Measurements from ENCODE around the gene FETUB.
"Not testable (repeated sequence)": the region's sequence is repeated elsewhere in the genome, so short reads cannot be mapped to it uniquely, and the experiment has no call there.

Gene FETUB

DNA sequence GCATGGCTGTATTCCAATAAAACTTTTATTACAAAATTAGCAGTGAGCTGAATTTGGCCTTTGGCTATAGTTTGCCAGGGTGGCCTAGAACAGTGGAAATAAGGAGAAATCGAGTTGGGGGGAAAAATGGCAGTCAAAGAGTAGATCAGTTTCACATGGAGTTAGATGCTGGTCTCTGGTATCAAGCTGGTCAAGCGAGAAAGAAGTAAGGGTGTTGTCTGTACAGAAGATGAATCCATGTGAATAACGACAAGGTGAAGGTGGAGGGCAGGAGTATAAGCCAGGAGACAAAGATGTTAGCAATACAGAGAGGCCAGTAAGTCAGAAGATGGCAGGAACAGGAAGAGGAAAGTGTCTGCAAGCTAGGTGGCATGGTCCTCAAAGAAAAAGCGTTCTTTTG lies 15.6 kb upstream of the FETUB start:
- Histone ChIP-seq H3K4me3 (ENCODE audit: low read length in 2 of 2) (no peak overlapping the region), H3K4me1 (ENCODE audit: control insufficient read depth, insufficient read depth, low read length) (no peaks in the 10 kb centered on the region), H3K9ac (ENCODE audit: low read length in 2 of 2) (no peak overlapping the region), H3K27ac (ENCODE audit: low read length) (no peak overlapping the region), H3K9me3 (ENCODE audit: control insufficient read depth in 2 of 2, low read length in 2 of 2) (no peaks in the 10 kb centered on the region), H3K36me3 (ENCODE audit: control insufficient read depth in 2 of 2, insufficient read depth in 2 of 2, low read length in 2 of 2) (no peaks in the 10 kb centered on the region), H3K27me3 (ENCODE audit: control insufficient read depth in 1 of 2, insufficient read depth in 2 of 2, low read length in 2 of 2) (peaks cover 2 to 7% of the 10 kb centered on the region in 2 donors)

DNA sequence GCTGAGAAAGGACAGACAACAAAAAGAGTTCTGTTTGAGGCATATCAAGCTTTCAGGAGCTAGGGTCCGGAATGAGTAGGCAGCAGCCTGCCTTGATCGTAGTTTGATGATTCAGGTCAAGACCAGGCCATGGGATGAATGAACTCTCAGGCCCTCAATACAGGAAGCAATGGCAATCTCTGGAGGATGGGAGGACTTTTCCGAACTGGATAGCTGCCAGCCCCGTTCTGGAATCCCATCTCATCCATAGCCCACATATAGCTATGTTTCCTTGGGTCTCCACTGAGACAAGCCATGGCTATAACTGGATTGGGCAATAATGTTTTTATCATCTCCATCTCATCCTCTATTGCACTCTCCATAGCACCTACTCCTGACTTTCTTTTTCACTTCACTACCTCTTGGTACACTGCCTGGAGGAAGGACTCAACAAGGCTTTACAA lies 14.6 kb upstream of the FETUB start:
- H3K27me3 ChIP-seq (ENCODE audit: control insufficient read depth in 1 of 2, insufficient read depth in 2 of 2, low read length in 2 of 2): peaks cover 2 to 6% of the 10 kb centered on the region in 2 donors

DNA sequence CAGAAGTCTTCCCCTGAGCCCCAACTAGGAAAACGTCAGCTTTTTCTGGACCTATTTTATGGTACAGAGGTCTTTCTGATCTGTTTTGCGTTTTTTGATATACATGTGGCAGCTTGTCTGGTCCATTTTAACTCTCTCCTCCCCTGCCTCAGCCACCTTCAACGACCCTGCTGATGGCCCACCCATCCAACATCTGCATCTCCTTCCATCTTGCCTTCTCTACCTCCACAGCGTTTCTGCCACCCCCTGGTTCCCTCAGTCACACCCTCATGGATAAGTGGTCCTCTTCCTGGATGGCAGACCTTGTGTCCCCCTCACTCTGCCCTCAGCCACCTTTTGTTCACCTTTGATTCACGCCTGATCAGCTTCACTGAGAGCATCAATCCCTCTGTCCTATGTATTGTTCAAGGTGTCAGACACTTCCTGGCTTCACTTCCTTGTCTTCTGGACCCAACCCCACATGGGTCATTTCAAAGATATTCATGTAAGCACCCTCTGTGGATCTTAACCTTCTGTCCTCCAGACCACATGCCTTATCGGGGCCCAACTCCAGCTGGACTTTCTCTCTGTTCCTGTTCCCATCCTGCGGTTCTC lies 13.8 kb upstream of the FETUB start:
- H3K4me1 ChIP-seq (ENCODE audit: control insufficient read depth, insufficient read depth, low read length): no peaks in the 10 kb centered on the region
- no peaks in the 10 kb centered on the region for H3K9me3 ChIP-seq (ENCODE audit: control insufficient read depth in 2 of 2, low read length in 2 of 2)
- no peak overlapping the region for H3K4me3 ChIP-seq (ENCODE audit: low read length in 2 of 2)
- H3K9ac ChIP-seq (ENCODE audit: low read length in 2 of 2): no peak overlapping the region
- H3K27ac ChIP-seq (ENCODE audit: low read length): no peak overlapping the region
- peaks cover 2 to 5% of the 10 kb centered on the region in 2 donors for H3K27me3 ChIP-seq (ENCODE audit: control insufficient read depth in 1 of 2, insufficient read depth in 2 of 2, low read length in 2 of 2)
- no peaks in the 10 kb centered on the region for H3K36me3 ChIP-seq (ENCODE audit: control insufficient read depth in 2 of 2, insufficient read depth in 2 of 2, low read length in 2 of 2)

More for the DNA sequence above, 14.6 kb upstream of the FETUB start:
- no peak overlapping the region for H3K27ac ChIP-seq (ENCODE audit: low read length)
- H3K9me3 ChIP-seq (ENCODE audit: control insufficient read depth in 2 of 2, low read length in 2 of 2): no peaks in the 10 kb centered on the region
- no peak overlapping the region for H3K4me3 ChIP-seq (ENCODE audit: low read length in 2 of 2)
- H3K4me1 ChIP-seq (ENCODE audit: control insufficient read depth, insufficient read depth, low read length): no peaks in the 10 kb centered on the region
- no peaks in the 10 kb centered on the region for H3K36me3 ChIP-seq (ENCODE audit: control insufficient read depth in 2 of 2, insufficient read depth in 2 of 2, low read length in 2 of 2)
- H3K9ac ChIP-seq (ENCODE audit: low read length in 2 of 2): no peak overlapping the region

- H3K4me3 ChIP-seq (ENCODE audit: low read length in 2 of 2): no peak overlapping the region
- no peak overlapping the region for H3K27ac ChIP-seq (ENCODE audit: low read length)
- peaks cover 2% of the 10 kb centered on the region in 2 donors for H3K27me3 ChIP-seq (ENCODE audit: control insufficient read depth in 1 of 2, insufficient read depth in 2 of 2, low read length in 2 of 2)
- no peaks in the 10 kb centered on the region for H3K9me3 ChIP-seq (ENCODE audit: control insufficient read depth in 2 of 2, low read length in 2 of 2)
- H3K4me1 ChIP-seq (ENCODE audit: control insufficient read depth, insufficient read depth, low read length): no peaks in the 10 kb centered on the region
- H3K36me3 ChIP-seq (ENCODE audit: control insufficient read depth in 2 of 2, insufficient read depth in 2 of 2, low read length in 2 of 2): no peaks in the 10 kb centered on the region
- no peak overlapping the region for H3K9ac ChIP-seq (ENCODE audit: low read length in 2 of 2)
Observed at GRCh38 chr3:186627852-186628414, 12.3 kb upstream of the FETUB start.

DNA sequence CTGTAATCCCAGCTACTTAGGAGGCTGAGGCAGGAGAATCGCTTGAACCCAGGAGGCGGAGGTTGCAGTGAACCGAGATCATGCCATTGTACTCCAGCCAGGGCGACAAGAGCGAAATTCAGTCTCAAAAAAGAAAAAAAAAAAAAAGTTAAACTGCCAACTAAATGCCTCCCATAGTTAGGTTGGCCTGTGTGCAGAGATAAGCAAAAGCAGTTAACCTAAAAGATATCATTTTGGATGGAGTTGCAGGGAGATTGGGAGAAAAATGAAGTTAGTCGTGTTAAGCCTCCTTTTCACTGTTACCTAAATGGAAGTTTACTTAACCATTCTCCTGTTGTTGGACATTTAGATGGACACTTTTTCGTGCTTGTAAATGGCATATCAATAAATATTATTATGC lies 11.4 kb upstream of the FETUB start:
- no peaks in the 10 kb centered on the region for H3K9me3 ChIP-seq (ENCODE audit: control insufficient read depth in 2 of 2, low read length in 2 of 2)
- peaks cover 2% of the 10 kb centered on the region in 2 donors for H3K27me3 ChIP-seq (ENCODE audit: control insufficient read depth in 1 of 2, insufficient read depth in 2 of 2, low read length in 2 of 2)
- no peaks in the 10 kb centered on the region for H3K4me1 ChIP-seq (ENCODE audit: control insufficient read depth, insufficient read depth, low read length)
- H3K36me3 ChIP-seq (ENCODE audit: control insufficient read depth in 2 of 2, insufficient read depth in 2 of 2, low read length in 2 of 2): no peaks in the 10 kb centered on the region
- H3K27ac ChIP-seq (ENCODE audit: low read length): no peak overlapping the region
- H3K9ac ChIP-seq (ENCODE audit: low read length in 2 of 2): no peak overlapping the region
- H3K4me3 ChIP-seq (ENCODE audit: low read length in 2 of 2): no peak overlapping the region

- Histone ChIP-seq H3K9ac (ENCODE audit: low read length in 2 of 2) (no peak overlapping the region), H3K27ac (ENCODE audit: low read length) (no peak overlapping the region), H3K4me3 (ENCODE audit: low read length in 2 of 2) (no peak overlapping the region), H3K4me1 (ENCODE audit: control insufficient read depth, insufficient read depth, low read length) (no peaks in the 10 kb centered on the region), H3K36me3 (ENCODE audit: control insufficient read depth in 2 of 2, insufficient read depth in 2 of 2, low read length in 2 of 2) (no peaks in the 10 kb centered on the region), H3K9me3 (ENCODE audit: control insufficient read depth in 2 of 2, low read length in 2 of 2) (peaks cover 0 to 2% of the 10 kb centered on the region in 2 donors), H3K27me3 (ENCODE audit: control insufficient read depth in 1 of 2, insufficient read depth in 2 of 2, low read length in 2 of 2) (peaks cover 2 to 5% of the 10 kb centered on the region in 2 donors)
Observed at GRCh38 chr3:186630950-186631641, 9.1 kb upstream of the FETUB start.

DNA sequence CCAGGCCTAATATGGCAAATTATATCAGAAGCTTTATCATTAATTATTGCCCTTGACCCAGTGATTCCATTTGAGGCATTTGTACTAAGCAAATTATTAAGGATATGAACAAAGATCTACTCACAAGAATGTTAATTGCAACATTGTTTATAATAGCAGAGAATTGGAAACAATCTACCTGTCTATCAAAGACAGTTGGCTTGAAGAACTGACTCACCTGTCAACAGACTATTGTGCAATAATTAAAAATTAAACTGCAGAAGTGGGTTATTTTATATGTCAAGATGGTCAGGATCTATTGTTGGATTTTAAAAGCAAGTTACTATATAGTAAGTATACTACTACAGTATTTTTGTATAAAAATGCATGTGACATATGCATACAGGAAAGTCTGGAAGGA lies 6.7 kb upstream of the FETUB start:
- H3K9me3 ChIP-seq (ENCODE audit: control insufficient read depth in 2 of 2, low read length in 2 of 2): peaks cover 0 to 2% of the 10 kb centered on the region in 2 donors
- no peaks in the 10 kb centered on the region for H3K4me1 ChIP-seq (ENCODE audit: control insufficient read depth, insufficient read depth, low read length)
- peaks cover 4 to 14% of the 10 kb centered on the region in 2 donors for H3K27me3 ChIP-seq (ENCODE audit: control insufficient read depth in 1 of 2, insufficient read depth in 2 of 2, low read length in 2 of 2)
- H3K36me3 ChIP-seq (ENCODE audit: control insufficient read depth in 2 of 2, insufficient read depth in 2 of 2, low read length in 2 of 2): no peaks in the 10 kb centered on the region
- H3K27ac ChIP-seq (ENCODE audit: low read length): no peak overlapping the region
- no peak overlapping the region for H3K9ac ChIP-seq (ENCODE audit: low read length in 2 of 2)
- H3K4me3 ChIP-seq (ENCODE audit: low read length in 2 of 2): no peak overlapping the region

GRCh38 chr3:186634207-186634606 lies 6.0 kb upstream of the FETUB start:
- H3K9ac ChIP-seq (ENCODE audit: low read length in 2 of 2); H3K9me3 ChIP-seq (ENCODE audit: control insufficient read depth in 2 of 2, low read length in 2 of 2); H3K36me3 ChIP-seq (ENCODE audit: control insufficient read depth in 2 of 2, insufficient read depth in 2 of 2, low read length in 2 of 2); H3K27ac ChIP-seq (ENCODE audit: low read length); H3K4me3 ChIP-seq (ENCODE audit: low read length in 2 of 2); H3K4me1 ChIP-seq (ENCODE audit: control insufficient read depth, insufficient read depth, low read length): not testable (repeated sequence)
- H3K27me3 ChIP-seq (ENCODE audit: control insufficient read depth in 1 of 2, insufficient read depth in 2 of 2, low read length in 2 of 2): peaks cover 4 to 14% of the 10 kb centered on the region in 2 donors

DNA sequence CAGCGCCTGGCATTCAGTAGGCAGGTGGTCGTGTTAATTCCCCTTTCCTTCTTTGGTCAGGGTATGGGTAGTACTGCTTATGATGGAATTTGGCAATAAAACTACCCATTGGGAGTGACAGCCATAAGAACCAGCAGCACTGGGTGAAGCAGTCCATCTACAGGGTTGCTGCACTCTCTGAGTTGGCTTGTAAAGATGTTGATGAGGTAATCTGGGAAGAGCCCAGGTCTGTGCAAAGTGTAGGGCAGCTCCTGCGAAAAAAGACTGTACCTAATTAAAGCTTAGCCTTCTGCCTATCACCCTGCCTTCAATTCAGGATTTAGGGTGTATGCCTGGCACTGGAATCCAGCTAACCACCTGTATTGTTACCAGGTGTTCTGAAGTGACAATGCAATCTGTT lies 4.7 kb upstream of the FETUB start:
- Histone ChIP-seq H3K27ac (ENCODE audit: low read length) (no peak overlapping the region), H3K4me1 (ENCODE audit: control insufficient read depth, insufficient read depth, low read length) (no peaks in the 10 kb centered on the region), H3K4me3 (ENCODE audit: low read length in 2 of 2) (no peak overlapping the region), H3K9me3 (ENCODE audit: control insufficient read depth in 2 of 2, low read length in 2 of 2) (peaks cover 0 to 2% of the 10 kb centered on the region in 2 donors), H3K9ac (ENCODE audit: low read length in 2 of 2) (no peak overlapping the region), H3K27me3 (ENCODE audit: control insufficient read depth in 1 of 2, insufficient read depth in 2 of 2, low read length in 2 of 2) (peaks cover 4 to 16% of the 10 kb centered on the region in 2 donors), H3K36me3 (ENCODE audit: control insufficient read depth in 2 of 2, insufficient read depth in 2 of 2, low read length in 2 of 2) (no peaks in the 10 kb centered on the region)

- Histone ChIP-seq H3K27me3 (ENCODE audit: control insufficient read depth in 1 of 2, insufficient read depth in 2 of 2, low read length in 2 of 2) (peaks cover 4 to 20% of the 10 kb centered on the region in 2 donors), H3K4me1 (ENCODE audit: control insufficient read depth, insufficient read depth, low read length) (no peaks in the 10 kb centered on the region), H3K9ac (ENCODE audit: low read length in 2 of 2) (no peak overlapping the region), H3K36me3 (ENCODE audit: control insufficient read depth in 2 of 2, insufficient read depth in 2 of 2, low read length in 2 of 2) (no peaks in the 10 kb centered on the region), H3K4me3 (ENCODE audit: low read length in 2 of 2) (no peak overlapping the region), H3K27ac (ENCODE audit: low read length) (no peak overlapping the region), H3K9me3 (ENCODE audit: control insufficient read depth in 2 of 2, low read length in 2 of 2) (peaks cover 0 to 2% of the 10 kb centered on the region in 2 donors)
Observed at GRCh38 chr3:186636536-186636935, 3.7 kb upstream of the FETUB start.

GRCh38 chr3:186637686-186638085 lies 2.5 kb upstream of the FETUB start:
- Histone ChIP-seq H3K9me3 (ENCODE audit: control insufficient read depth in 2 of 2, low read length in 2 of 2) (peaks cover 0 to 2% of the 10 kb centered on the region in 2 donors), H3K4me3 (ENCODE audit: low read length in 2 of 2) (no peak overlapping the region), H3K27ac (ENCODE audit: low read length) (no peak overlapping the region), H3K9ac (ENCODE audit: low read length in 2 of 2) (no peak overlapping the region), H3K4me1 (ENCODE audit: control insufficient read depth, insufficient read depth, low read length) (no peaks in the 10 kb centered on the region), H3K27me3 (ENCODE audit: control insufficient read depth in 1 of 2, insufficient read depth in 2 of 2, low read length in 2 of 2) (peaks cover 4 to 22% of the 10 kb centered on the region in 2 donors), H3K36me3 (ENCODE audit: control insufficient read depth in 2 of 2, insufficient read depth in 2 of 2, low read length in 2 of 2) (no peaks in the 10 kb centered on the region)
